Measurements from ENCODE around the gene ARMC3. TPM values are rescaled to one million over a fixed set of nuclear protein-coding genes. Genes with fewer than 3 reads are reported as not detected.
A peak's percentile ranks its signal among the peaks of the same experiment; 100 is the strongest.
"Not testable (repeated sequence)": the region's sequence is repeated elsewhere in the genome, so short reads cannot be mapped to it uniquely, and the experiment has no call there.

ARMC3 gene
- total RNA-seq, 1 experiment from 2014 or later: not detected

DNA sequence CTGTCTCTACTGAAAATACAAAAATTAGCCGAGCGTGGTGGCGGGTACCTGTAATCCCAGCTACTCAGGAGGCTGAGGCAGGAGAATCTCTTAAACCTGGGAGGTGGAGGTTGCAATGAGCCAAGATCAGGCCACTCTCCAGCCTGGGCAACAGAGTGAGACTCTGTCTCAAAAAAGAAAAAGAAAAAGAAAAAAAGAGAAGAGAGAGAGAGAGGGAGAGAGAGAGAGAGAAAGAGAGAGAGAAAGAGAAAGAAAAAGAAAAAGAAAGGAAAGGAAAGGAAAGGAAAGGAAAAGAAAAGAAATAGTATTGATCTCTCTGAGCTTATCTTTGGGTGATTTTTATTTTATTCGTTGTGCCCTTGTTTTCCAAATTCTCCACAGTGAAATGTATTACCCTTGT is 1.2 kb downstream of the ARMC3 start:
- DNase-seq (ENCODE audit: low read depth): not testable (repeated sequence)

DNA sequence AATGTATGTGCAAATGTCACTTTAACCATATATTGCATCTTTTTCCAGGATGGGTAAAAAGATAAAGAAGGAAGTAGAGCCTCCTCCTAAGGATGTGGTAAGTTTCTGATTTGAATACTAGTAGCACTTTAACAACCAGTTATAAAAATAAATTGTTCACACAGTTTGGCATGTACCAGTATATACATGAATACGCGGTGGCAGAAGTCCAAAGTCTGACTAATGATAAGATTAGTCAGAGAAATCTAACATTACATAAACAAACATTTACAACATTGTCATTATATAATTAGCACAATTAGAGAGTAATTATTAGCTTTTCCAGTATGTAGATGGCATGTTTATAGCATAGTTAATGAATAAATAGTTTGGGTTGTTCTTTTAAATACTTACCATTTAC is 4.1 kb downstream of the ARMC3 start:
- peak; percentile 61 for DNase-seq (ENCODE audit: low read depth)

GRCh38 chr10:22932626-22933370 is 4.9 kb downstream of the ARMC3 start:
- DNase-seq (ENCODE audit: low read depth): peak; percentile 41

- DNase-seq (ENCODE audit: low read depth): peak; percentile 10
Observed at GRCh38 chr10:22934726-22935125, 6.9 kb downstream of the ARMC3 start.

DNA sequence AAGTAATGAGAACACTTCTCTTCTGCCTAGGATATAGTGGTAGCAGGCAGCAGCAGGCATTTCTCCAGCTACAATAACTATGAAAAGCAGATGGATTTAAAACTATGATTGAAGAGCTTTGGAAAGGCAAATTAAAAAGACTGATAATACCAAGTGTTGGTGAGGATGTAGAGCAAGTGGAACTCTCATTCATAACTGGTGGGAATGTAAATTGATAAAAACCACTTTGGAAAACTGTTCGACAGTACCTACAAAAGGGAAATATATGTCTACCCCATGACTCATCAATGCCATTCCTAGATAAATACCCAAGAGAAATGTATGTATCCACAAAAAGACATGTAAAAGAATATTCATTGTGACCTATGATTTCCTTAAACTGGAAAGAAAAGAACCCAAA is 14.6 kb downstream of the ARMC3 start:
- no peak for DNase-seq (ENCODE audit: low read depth)

GRCh38 chr10:22945934-22946673 is 18.3 kb downstream of the ARMC3 start:
- no peak for DNase-seq (ENCODE audit: low read depth)

DNA sequence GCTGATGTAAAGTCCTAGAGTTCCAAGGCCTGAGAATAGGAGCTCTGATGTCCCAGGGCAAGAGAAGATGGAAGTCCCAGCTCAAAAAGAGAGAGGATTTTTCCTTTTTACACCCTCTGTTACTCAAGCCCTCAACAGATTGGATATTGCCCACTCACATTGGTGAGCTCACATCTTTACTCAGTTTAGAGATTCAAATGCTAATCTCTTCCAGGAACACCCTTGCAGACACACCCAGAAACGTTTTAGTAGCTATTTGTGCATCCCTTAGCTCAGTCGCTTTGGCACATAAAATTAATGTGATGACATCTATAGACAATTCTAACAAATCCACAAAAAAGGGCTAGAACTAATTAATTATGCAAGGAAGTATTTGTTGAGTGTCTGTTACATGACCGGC is 27.1 kb downstream of the ARMC3 start:
- no peak for DNase-seq (ENCODE audit: low read depth)

DNA sequence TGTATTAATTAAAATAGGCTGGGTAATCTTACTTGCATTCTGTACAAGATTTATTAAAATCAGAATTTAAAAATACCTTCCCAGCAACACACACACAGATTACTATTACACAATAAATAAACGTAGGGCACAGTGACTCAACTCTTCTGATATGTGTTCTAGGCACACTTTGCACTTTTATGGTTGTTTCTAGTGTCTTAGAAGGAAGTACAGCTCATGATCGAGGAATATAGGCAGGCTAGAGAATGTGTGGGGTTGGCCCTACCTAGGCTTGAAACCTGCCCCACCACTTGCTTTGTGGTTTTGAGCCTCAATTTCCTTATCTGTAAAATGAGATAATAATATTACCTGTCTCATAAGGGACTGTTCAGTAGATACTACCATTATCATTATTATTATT is 30.5 kb downstream of the ARMC3 start:
- no peak for DNase-seq (ENCODE audit: low read depth)

- no peak for DNase-seq (ENCODE audit: low read depth)
Observed at GRCh38 chr10:22959292-22959691, 31.4 kb downstream of the ARMC3 start.

GRCh38 chr10:22959950-22960349 is 32.1 kb downstream of the ARMC3 start:
- no peak for DNase-seq (ENCODE audit: low read depth)

- DNase-seq (ENCODE audit: low read depth): no peak
Observed at GRCh38 chr10:22962817-22963216, 35.0 kb downstream of the ARMC3 start.

DNA sequence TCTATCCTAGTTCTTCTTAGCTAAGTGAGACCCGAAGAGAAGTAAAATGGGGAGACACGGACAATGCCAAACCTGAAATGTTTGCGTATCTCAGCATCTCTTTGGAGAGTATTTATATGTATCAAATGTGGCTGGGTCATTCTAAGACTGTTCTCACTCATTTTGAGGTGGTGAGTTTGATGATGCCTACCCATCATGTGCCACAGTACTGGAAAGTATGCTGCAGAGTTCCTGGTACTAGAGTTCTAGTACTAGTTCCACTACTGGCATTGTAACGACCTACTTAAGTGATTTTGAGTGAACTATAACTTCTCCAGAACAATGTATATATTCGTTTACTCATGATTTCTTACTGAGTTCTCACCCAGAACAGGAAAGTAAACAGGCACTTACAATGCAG is 41.9 kb downstream of the ARMC3 start:
- DNase-seq (ENCODE audit: low read depth): no peak

- no peak for DNase-seq (ENCODE audit: low read depth)
Observed at GRCh38 chr10:22976534-22976933, 48.7 kb downstream of the ARMC3 start.

GRCh38 chr10:22977751-22978150 is 49.9 kb downstream of the ARMC3 start:
- DNase-seq (ENCODE audit: low read depth): no peak

DNA sequence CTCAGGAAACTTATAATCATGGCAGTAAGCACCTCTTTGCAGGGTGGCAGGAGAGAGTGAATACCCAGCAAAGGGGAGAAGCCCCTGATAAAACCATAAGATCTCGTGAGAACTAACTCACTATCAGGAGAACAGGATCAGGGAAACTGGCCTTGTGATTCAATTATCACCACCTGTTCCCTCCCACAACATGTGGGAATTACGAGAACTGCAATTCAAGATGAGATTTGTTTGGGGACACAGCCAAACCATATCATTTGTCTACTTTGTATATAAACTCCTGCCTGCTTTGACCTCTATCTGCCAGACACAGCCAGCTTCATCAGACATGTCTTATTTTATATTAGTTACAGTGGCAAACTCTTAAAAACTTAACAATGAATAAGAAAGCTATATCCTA is 50.4 kb downstream of the ARMC3 start:
- DNase-seq (ENCODE audit: low read depth): peak; percentile 63

- DNase-seq (ENCODE audit: low read depth): no peak
Observed at GRCh38 chr10:22978918-22979317, 51.1 kb downstream of the ARMC3 start.

DNA sequence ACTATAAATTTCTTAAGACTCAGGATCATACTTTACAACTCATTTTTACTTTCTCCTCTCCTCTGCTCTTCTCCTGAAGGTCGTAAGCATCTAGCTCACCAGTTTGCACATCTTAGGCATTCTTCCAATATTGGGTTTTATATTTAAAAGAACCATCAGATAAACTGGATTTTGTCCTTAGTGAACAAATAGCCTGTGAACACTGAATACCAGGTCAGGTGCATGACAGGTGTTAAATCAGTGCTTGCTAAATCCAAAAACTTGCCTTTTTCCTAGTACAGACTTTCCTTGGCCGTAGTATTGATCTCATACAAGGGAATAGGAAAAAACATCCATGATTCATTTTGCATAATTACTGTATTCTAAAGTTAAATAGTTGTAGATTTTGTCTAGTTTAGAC is 53.0 kb downstream of the ARMC3 start:
- no peak for DNase-seq (ENCODE audit: low read depth)

DNA sequence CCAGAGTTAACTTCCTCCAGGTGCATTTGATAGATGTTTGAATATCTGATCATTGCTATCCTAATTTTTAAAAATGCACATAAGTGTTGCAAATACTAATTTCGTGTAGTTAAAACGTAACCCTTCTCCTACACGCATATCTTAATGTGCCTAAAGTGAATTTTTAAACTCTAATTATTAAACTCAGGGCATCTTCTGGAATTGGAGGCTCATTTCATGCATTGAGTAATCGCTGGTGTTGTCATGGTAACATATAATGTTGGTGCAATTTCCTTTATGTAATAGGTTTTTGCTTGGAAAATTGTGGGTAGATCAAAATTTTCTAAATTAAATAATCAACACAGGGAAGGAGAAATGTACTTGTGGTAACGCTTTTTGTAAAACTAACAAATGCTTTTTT is 56.2 kb downstream of the ARMC3 start:
- DNase-seq (ENCODE audit: low read depth): no peak

DNA sequence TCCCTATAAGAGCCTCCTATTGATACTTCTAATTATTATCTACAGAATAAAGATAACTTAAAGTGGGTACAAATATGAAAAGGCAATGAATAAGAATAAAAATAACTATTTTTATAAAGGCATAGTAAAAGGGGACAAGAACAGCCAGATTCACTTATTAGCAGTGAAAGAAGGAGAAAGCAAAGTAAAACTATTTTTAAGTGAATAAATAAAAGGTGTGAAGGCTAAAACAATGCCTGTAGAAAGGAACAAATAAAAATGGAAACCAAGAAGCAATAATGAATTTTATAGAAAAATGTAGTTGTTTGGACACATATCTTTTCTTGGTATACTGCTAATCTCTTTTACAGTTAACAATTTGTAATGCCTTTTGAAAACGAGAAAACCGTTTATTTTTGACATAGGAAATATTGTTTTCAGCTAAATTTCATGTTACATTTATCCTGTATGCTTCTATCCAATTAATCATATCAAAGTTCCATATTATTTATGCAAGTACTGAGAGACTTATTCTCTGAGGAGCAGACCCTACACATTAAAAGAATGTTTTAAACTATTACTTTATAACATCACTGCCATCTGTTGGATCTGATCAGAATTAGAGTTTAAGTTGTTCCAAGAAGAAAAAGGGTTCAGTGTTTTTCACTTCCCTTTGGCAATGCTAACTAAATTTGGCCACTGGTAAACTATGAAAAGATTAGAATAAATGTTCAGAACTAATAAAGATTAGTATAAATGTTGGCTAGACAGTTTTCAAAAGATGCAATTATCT is 59.1 kb downstream of the ARMC3 start:
- peak; percentile 54 for DNase-seq (ENCODE audit: low read depth)

GRCh38 chr10:22988581-22989360 is 60.9 kb downstream of the ARMC3 start:
- DNase-seq (ENCODE audit: low read depth): peak; percentile 49

- DNase-seq (ENCODE audit: low read depth): no peak
Observed at GRCh38 chr10:22990443-22990842, 62.6 kb downstream of the ARMC3 start.

- DNase-seq (ENCODE audit: low read depth): no peak
Observed at GRCh38 chr10:22992075-22992474, 64.2 kb downstream of the ARMC3 start.
